HepG2 (cell line): ENCODE results near the gene SCYL1. TPM values are rescaled to one million over a fixed set of nuclear protein-coding genes. Genes with fewer than 3 reads are reported as not detected.

Experiments used
- MAZ ChIP-seq, 2 experiments: sonication (generic) in 1 of 2; formaldehyde crosslinking in 1 of 2; IDR thresholded peaks; 2 replicates each; pipeline versions ENCODE4 v1.5.0 to v1.6.1; 2012 to 2020; ENCODE audit warnings: low read depth in 2 of 2, mild to moderate bottlenecking in 2 of 2, borderline replicate concordance in 1 of 2, improper control_type of control experiment in 1 of 2, low read length in 1 of 2, missing genetic modification reagents in 1 of 2, moderate library complexity in 1 of 2
- MED1 ChIP-seq: sonication (generic); formaldehyde crosslinking; IDR thresholded peaks from 2 replicates; pipeline ENCODE4 v1.4.0; 2020; ENCODE audit warnings: missing genetic modification reagents
- MTA3 ChIP-seq: sonication (generic); formaldehyde crosslinking; IDR thresholded peaks from 2 replicates; pipeline ENCODE4 v1.4.0; 2020; ENCODE audit warnings: missing genetic modification reagents
- PAXIP1 ChIP-seq: sonication (generic); formaldehyde crosslinking; conservative IDR thresholded peaks from 2 replicates; pipeline ENCODE4 v1.4.0; 2020; ENCODE audit warnings: mild to moderate bottlenecking, missing genetic modification reagents, moderate library complexity
- RARA ChIP-seq: IDR thresholded peaks from 2 replicates; pipeline ENCODE4 v1.6.1; 2016; ENCODE audit warnings: missing genetic modification reagents, missing compliant biosample characterization
- RXRB ChIP-seq: IDR thresholded peaks from 2 replicates; pipeline ENCODE4 v1.6.1; 2016; ENCODE audit warnings: borderline replicate concordance, missing genetic modification reagents, missing compliant biosample characterization
- SKIL ChIP-seq: sonication (generic); formaldehyde crosslinking; IDR thresholded peaks from 2 replicates; pipeline ENCODE4 v1.8.0; 2022; ENCODE audit warnings: missing genetic modification reagents, mild to moderate bottlenecking, moderate library complexity, borderline replicate concordance
- SOX13 ChIP-seq, 3 experiments: fragments of 450-650 bp in 1 of 3; sonication (generic) in 1 of 3; formaldehyde crosslinking in 1 of 3; IDR thresholded peaks in 2 of 3; conservative IDR thresholded peaks in 1 of 3; 2 replicates each; pipeline versions ENCODE4 v1.5.0 to v1.6.1; 2016 to 2020; ENCODE audit warnings: antibody characterized with exemption in 1 of 3, mild to moderate bottlenecking in 1 of 3, missing compliant biosample characterization in 1 of 3, missing genetic modification reagents in 1 of 3, moderate library complexity in 1 of 3
- STAG1 ChIP-seq: sonication (generic); formaldehyde crosslinking; IDR thresholded peaks from 2 replicates; pipeline ENCODE4 v1.4.0; 2020; ENCODE audit warnings: missing genetic modification reagents
- TEAD2 ChIP-seq: sonication (generic); formaldehyde crosslinking; IDR thresholded peaks from 2 replicates; pipeline ENCODE4 v1.9.0; 2021; ENCODE audit warnings: missing genetic modification reagents
- TGIF2 ChIP-seq: IDR thresholded peaks from 2 replicates; pipeline ENCODE4 v1.6.1; 2016; ENCODE audit warnings: control low read depth, missing compliant biosample characterization
- ZMYM3 ChIP-seq: sonication (generic); formaldehyde crosslinking; IDR thresholded peaks from 2 replicates; pipeline ENCODE4 v1.5.1; 2020; ENCODE audit warnings: mild to moderate bottlenecking, missing genetic modification reagents
- ZNF121 ChIP-seq: sonication (generic); formaldehyde crosslinking; IDR thresholded peaks from 2 replicates; pipeline ENCODE4 v1.5.0; 2020; ENCODE audit warnings: mild to moderate bottlenecking, missing genetic modification reagents
- ZNF33A ChIP-seq: sonication (generic); formaldehyde crosslinking; IDR thresholded peaks from 2 replicates; pipeline ENCODE4 v1.5.1; 2020; ENCODE audit warnings: missing genetic modification reagents, mild to moderate bottlenecking, moderate library complexity, borderline replicate concordance
- ZNF564 ChIP-seq: sonication (generic); formaldehyde crosslinking; IDR thresholded peaks from 2 replicates; pipeline ENCODE4 v1.8.1; 2023; ENCODE audit warnings: mild to moderate bottlenecking, missing genetic modification reagents
- ZNF747 ChIP-seq: sonication (generic); formaldehyde crosslinking; IDR thresholded peaks from 2 replicates; pipeline ENCODE4 v1.8.1; 2023; ENCODE audit warnings: missing genetic modification reagents, mild to moderate bottlenecking, borderline replicate concordance
- ZNF761 ChIP-seq: sonication (generic); formaldehyde crosslinking; conservative IDR thresholded peaks from 2 replicates; pipeline ENCODE4 v1.4.0; 2020; ENCODE audit warnings: mild to moderate bottlenecking, missing genetic modification reagents
- ZNF766 ChIP-seq: sonication (generic); formaldehyde crosslinking; IDR thresholded peaks from 2 replicates; pipeline ENCODE4 v1.5.0; 2020; ENCODE audit warnings: missing genetic modification reagents, borderline replicate concordance
- ZSCAN29 ChIP-seq: sonication (generic); formaldehyde crosslinking; conservative IDR thresholded peaks from 2 replicates; pipeline ENCODE4 v1.4.0; 2020; ENCODE audit warnings: mild to moderate bottlenecking, missing genetic modification reagents
- polyA plus RNA-seq, 8 experiments: library from polyadenylated mRNA; depleted of rRNA in 3 of 8; stranded (reverse) in 7 of 8; unstranded in 1 of 8; fragments of >200 nt; fragmentation: Illumina TruSeq in 4 of 8; extraction: Trizol in 4 of 8; gene quantifications; 2 replicates each; pipeline versions ENCODE4 v1.2.1 to v1.2.3, GENCODE V29; 2011 to 2016; ENCODE audit warnings: low read depth in 4 of 8, missing spikeins in 1 of 8, mixed read lengths in 1 of 8; ENCODE audit not compliant: insufficient read depth in 1 of 8
- total RNA-seq, 5 experiments: library from RNA; depleted of rRNA; stranded (reverse); fragments of >200 nt; fragmentation: Illumina TruSeq; extraction: Trizol; gene quantifications; 2 replicates each; pipeline ENCODE4 v1.2.3, GENCODE V29; 2016; ENCODE audit warnings: low read depth in 1 of 5
- TF ChIP-seq, protein P1 (sequence below): sonication (generic); formaldehyde crosslinking; conservative IDR thresholded peaks from 2 replicates; pipeline ENCODE4 v1.4.0; 2020; ENCODE audit warnings: missing genetic modification reagents

Gene SCYL1
- total and polyA plus RNA-seq, 2 of the 13 experiments (the other 11 are each of a cell fraction or from before 2014, with no cell fraction given): 65.9 to 103 TPM

DNA sequence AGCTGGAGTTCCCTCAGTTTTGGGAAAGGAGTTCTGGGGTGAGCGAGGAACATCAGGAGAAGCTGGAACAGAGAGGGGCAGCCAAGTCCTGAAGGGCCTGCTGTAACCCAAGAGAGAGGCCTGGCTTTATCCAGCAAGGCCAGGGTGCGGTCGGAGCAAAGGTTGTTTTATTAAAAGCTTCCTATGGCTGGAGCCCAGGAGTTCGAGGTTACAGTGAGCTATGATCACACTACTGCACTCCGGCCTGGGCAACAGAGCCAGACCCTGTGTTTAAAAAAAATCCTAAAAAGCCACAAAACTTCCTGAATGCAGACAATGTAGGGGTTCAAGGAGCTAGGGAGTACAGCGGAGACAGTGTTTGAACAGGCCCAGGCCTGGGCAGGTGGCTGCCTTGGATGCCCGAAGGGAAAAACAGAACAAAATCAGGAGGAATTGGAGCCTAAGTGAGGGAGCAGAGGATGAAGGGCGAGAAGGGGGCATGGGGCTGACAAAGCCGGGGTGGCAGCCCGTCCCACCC is 48.2 kb upstream of the SCYL1 start (continued):
- TF ChIP-seq PAXIP1 (CRISPR knock-in tag) (no peak), SKIL (CRISPR knock-in tag) (no peak), ZSCAN29 (0 out of 2 replicates have a peak, but pooled peaks have one; percentile 1), ZMYM3 (CRISPR knock-in tag) (no peak), RXRB (CRISPR knock-in tag) (no peak), ZNF766 (peak; percentile 9; the same call in 1 of the 2 replicates), SOX13 (IDR thresholded peaks at IDR 0.05) (no peak), SOX13 (CRISPR knock-in tag; conservative IDR thresholded peaks at IDR 0.05 in 1 of 2, IDR thresholded peaks at IDR 0.05 in 1 of 2) (no peak), ZNF33A (CRISPR knock-in tag) (no peak), TEAD2 (CRISPR knock-in tag) (0 out of 2 replicates have a peak, but pooled peaks have one; percentile 13), MAZ (IDR thresholded peaks at IDR 0.05; ENCODE audit: borderline replicate concordance, low read depth, low read length) (no peak), MAZ (CRISPR knock-in tag; IDR thresholded peaks at IDR 0.05; ENCODE audit: low read depth) (no peak), ZNF761 (CRISPR knock-in tag) (no peak), STAG1 (no peak), MTA3 (CRISPR knock-in tag) (no peak), RARA (CRISPR knock-in tag) (no peak), ZNF564 (peak; percentile 23; the same call in 1 of the 2 replicates), ZNF747 (CRISPR knock-in tag) (no peak), TGIF2 (CRISPR knock-in tag) (no peak), MED1 (CRISPR knock-in tag) (no peak; the same call in 1 of the 2 replicates), ZNF121 (CRISPR knock-in tag) (peak; percentile 91)
- TF ChIP-seq, protein P1, sequence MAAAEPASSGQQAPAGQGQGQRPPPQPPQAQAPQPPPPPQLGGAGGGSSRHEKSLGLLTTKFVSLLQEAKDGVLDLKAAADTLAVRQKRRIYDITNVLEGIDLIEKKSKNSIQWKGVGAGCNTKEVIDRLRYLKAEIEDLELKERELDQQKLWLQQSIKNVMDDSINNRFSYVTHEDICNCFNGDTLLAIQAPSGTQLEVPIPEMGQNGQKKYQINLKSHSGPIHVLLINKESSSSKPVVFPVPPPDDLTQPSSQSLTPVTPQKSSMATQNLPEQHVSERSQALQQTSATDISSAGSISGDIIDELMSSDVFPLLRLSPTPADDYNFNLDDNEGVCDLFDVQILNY (CRISPR knock-in tag): no peak
